Measurements from ENCODE around the gene NUMB.

DNA sequence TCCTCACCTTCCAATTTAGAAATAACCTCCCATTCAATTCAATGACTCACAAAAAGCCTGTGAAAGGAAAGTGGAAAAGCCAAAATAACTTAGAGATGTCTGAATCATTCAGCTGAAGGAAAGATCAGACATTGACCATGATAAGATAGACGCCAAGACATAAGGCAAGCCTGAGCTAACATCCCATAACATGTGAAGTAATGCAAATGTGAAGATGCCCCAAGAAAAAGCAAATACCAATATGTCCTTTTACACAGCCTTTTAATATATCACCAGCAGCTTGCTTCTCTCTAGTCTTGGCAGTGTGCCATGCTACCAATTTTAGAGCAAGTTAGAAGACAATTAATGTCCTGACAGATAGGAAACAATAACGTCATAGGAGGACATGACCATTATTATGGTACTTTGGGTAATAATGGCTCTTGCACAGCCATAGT lies 2.4 kb upstream of the NUMB start:
- TF ChIP-seq POLR2AphosphoS5 (IDR thresholded peaks at IDR 0.05; ENCODE audit: low read depth, low read length): no peak
- no peak for TF ChIP-seq TAF1 (IDR thresholded peaks at IDR 0.05; ENCODE audit: borderline replicate concordance, low read depth, low read length)
